ENCODE measurements around the gene BLOC1S4.

- TF ChIP-seq, protein P1, sequence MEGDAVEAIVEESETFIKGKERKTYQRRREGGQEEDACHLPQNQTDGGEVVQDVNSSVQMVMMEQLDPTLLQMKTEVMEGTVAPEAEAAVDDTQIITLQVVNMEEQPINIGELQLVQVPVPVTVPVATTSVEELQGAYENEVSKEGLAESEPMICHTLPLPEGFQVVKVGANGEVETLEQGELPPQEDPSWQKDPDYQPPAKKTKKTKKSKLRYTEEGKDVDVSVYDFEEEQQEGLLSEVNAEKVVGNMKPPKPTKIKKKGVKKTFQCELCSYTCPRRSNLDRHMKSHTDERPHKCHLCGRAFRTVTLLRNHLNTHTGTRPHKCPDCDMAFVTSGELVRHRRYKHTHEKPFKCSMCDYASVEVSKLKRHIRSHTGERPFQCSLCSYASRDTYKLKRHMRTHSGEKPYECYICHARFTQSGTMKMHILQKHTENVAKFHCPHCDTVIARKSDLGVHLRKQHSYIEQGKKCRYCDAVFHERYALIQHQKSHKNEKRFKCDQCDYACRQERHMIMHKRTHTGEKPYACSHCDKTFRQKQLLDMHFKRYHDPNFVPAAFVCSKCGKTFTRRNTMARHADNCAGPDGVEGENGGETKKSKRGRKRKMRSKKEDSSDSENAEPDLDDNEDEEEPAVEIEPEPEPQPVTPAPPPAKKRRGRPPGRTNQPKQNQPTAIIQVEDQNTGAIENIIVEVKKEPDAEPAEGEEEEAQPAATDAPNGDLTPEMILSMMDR (IDR thresholded peaks at IDR 0.05; ENCODE audit: insufficient read depth, low read length, poor library complexity, severe bottlenecking), result no peak
- no peak for TF ChIP-seq EZH2phosphoT487 (conservative IDR thresholded peaks at IDR 0.05; ENCODE audit: low read length)
Observed at GRCh38 chr4:6723851-6724250, 7.9 kb downstream of the BLOC1S4 start.

Data from SU-DHL-6 (cell line).